Stimulated activated CD4-positive, alpha-beta T cell treated with anti-CD3 and anti-CD28 coated beads, TNF-alpha, amount 100 ng/mL, for 4 hours (primary cell): ENCODE results near the gene GPR139.

Experiments used
- DNase-seq, 3 experiments: peaks; one replicate each; pipeline ENCODE4 v3.0.0-alpha.2; 2020; ENCODE audit warnings: low read depth in 3 of 3

GPR139 gene

GRCh38 chr16:20053336-20053735, 20.4 kb downstream of the GPR139 start:
- no peak for DNase-seq

- no peak for DNase-seq
Measured at GRCh38 chr16:20051611-20052010, 22.1 kb downstream of the GPR139 start.

DNA sequence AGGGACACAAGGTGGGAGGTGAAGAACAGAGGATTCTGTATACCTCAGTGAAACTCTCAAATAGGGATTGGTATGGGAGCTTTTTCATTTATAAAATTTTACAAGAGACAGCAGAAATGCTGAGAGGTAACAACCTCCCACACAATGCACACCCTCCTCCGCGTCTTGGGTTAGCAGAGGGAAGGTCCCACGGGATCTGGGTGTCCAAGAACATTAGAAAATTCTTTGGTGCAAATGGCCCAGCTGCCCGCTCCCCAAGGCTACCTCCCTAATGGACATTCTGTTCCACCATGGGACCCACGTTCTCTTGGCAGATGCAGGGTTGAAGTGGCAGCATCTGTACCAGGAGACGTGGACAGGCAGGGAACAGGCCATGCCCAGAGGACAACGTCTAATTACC, 22.5 kb downstream of the GPR139 start:
- no peak for DNase-seq

DNA sequence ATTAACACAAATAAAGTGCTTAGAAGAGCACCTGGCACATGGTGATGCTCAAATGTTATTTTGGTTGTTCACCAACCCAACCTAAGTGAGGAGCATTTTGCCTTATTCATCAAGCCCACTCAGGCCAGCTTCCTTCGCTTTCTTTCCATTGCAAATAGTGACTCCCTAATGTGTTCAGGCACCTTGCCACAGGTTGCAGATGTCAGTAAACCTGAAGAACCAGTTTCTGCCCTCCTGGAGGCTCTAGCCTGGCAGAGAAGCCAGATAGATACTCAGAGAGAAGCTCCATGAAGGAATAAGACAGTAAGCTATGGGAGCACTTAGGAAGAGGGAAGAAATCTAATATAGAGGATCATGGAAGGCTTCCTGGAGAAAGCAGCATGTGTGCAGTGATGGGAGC, 23.9 kb downstream of the GPR139 start:
- DNase-seq, result no peak

- no peak for DNase-seq
Measured at GRCh38 chr16:20045886-20046285, 27.8 kb downstream of the GPR139 start.

- DNase-seq, result no peak
Measured at GRCh38 chr16:20042848-20043247, 30.8 kb downstream of the GPR139 start.

- no peak for DNase-seq
Measured at GRCh38 chr16:20041924-20042596, 31.6 kb downstream of the GPR139 start.

DNA sequence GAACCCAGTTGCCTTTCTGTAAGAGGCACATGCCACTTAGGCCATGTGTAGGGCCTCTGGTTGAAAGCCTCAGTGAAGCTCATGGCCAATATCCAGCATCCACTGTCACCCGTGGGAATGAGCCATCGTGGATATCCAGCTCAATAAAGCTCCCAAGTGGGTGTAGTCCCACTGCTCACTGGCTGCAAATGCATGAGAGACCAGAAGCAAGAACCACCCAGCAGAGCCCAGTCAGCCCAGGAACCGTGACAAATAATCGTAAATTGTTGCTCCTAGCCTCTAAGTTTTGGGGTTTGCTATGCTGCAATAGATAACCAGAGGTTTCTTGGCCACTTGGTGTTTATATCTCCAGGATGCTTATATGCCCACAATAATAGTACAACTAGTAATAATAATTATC, 33.7 kb downstream of the GPR139 start:
- no peak for DNase-seq

GRCh38 chr16:20029611-20030010, 44.1 kb downstream of the GPR139 start:
- no peak for DNase-seq

GRCh38 chr16:20026361-20027072, 47.2 kb downstream of the GPR139 start:
- no peak for DNase-seq

GRCh38 chr16:20023190-20023589, 50.5 kb downstream of the GPR139 start:
- DNase-seq, result no peak

GRCh38 chr16:20020976-20021375, 52.7 kb downstream of the GPR139 start:
- no peak for DNase-seq

GRCh38 chr16:20020083-20020482, 53.6 kb downstream of the GPR139 start:
- no peak for DNase-seq

GRCh38 chr16:20016234-20016633, 57.5 kb downstream of the GPR139 start:
- no peak for DNase-seq

DNA sequence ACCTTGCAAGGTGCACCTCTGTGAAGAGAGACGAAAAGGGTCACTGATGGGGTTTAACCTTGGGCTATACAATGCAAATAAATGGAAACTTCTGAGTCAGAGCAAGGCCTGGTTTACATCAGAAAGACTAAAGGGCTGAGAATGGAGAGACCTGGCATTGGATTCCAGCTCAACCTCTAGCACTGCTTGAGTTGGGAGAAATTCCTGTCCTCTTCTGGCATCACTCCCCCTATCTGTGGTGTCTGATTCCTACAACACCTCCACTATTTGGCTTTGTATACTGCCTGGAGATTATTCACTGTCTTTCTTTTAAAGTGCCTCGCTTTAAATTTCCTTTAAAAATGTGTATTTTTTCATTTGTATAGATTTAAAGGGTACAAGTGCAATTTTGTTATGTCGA, 68.8 kb downstream of the GPR139 start:
- no peak for DNase-seq

DNA sequence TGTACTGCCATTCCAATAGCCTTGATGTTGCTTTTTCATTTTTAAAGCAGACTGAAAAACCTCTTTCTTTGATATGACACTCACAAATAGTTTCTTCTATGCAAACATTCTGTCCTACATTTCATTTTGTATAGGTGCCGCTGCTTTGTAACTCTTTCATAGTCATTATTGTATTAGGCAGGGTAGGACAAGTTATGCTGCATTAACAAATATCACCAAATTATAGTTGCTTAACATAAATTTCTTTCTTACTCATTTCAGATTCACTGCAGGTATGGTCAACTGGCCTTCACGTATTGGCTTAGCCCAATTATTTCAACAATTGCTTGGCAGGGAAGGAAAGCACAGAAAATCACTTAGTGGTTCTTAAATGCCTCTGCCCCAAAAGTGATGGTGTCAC, 70.8 kb downstream of the GPR139 start:
- DNase-seq, result no peak

DNA sequence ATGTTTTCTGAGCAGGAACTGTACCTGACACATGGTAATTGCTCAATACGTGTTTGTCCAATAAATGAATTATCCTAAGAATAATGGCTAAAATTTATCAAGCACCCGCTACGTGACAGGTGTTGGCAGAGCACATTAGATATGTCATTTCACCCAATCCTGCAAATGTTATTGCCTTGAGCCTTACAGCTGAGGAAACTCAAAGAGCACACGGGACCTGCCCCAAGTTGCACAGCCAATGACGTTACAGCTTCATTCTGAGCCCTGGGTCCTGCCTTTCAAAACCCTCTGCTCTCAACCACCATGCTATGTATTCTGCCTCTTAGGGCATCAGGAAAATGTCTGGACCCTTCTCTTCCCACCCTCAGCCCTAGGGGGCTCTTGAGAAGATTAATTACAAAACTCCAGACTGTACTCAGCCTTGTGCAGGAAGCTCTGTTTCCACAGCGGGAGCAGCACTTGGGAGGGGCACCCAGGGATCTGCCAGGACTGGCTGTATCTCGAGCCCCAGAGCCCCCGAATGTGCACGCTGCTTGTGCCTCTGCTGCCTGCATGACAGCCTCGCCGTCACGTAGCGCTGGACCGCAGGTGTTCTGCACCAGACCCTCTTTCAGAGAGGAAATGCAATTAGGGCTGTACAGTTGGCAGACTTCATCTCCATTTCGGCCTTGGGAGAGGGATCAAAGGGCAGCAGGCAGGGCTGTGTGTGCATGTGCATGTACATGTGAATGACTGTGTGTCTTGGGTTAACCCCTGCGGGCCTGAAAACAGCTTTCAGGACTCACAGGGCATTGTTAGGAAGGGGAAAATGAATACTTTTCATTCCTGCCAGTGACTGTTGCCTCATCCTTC, 71.6 kb downstream of the GPR139 start:
- no peak for DNase-seq

- DNase-seq, result no peak
Measured at GRCh38 chr16:19997734-19998133, 76.0 kb downstream of the GPR139 start.

DNA sequence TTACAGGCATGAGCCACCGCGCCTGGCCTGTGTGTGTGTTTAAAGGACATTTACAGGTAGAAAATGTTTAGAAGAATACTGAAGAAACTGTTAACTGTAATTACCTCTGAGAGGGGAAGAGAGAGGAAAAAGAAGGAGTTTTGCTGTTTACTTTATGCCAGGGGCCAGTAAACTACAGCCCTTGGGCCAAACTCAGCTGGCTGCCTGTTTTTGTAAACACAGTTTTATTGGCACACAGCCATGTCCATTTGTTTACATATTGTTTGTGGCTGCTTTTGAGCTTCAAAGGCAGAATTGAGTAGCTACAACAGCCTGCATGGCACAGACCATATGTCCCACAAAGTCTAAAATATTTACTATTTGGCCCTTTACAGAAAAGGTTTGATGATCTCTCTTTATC, 76.4 kb downstream of the GPR139 start:
- no peak for DNase-seq

DNA sequence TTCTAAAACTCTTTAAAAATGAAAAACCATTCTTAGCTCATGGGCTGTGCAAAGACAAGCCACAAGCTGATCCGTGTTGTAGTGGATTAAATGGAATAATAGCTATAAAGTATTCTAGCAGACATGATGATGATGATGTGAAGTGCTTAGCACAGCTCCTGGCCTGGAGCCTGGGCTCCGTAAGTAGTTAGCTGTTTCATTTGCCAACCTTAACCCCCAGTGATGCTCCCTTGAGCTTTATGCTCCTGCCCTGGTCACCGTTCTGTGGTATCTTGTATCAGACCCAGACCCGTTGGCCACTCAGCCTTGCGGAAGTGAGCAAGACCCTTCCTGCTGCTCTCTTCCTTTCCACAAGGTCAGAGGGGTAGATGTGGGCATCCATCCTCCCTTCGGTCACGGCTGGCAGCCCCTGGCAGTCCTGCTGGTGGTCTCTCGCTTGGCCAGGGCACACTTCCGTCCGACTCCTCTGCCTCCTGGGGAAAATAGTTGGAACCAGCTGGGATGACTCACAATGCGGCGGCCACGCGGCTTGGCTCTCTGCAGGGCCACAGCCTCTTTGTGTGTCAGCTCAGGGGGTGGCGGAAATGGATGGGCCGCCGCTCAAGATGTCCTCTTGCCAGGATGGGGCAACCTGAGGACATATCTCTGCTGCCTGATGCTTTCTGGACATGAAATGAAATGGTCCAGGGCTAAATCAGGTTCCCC, 79.1 kb downstream of the GPR139 start:
- DNase-seq, result no peak

- no peak for DNase-seq
Measured at GRCh38 chr16:19991614-19992013, 82.1 kb downstream of the GPR139 start.

- DNase-seq, result no peak
Measured at GRCh38 chr16:19984135-19984534, 89.6 kb downstream of the GPR139 start.
